NB4 (cell line): ENCODE data around the gene LAMA3.

Source experiments
- MYC ChIP-seq: IDR thresholded peaks from 2 replicates; pipeline ENCODE4 v1.6.1; 2011; ENCODE audit warnings: low read depth, low read length
- POLR2A ChIP-seq: IDR thresholded peaks from 2 replicates; pipeline ENCODE4 v1.6.1; 2011; ENCODE audit warnings: mild to moderate bottlenecking; ENCODE audit not compliant: insufficient read length; ENCODE audit errors: extremely low read depth
- TF ChIP-seq, protein P1 (sequence below): IDR thresholded peaks from one replicate; pipeline ENCODE4 v1.5.1; 2012; ENCODE audit warnings: low read depth, low read length
- TF ChIP-seq, protein P2 (sequence below): IDR thresholded peaks from 2 replicates; pipeline ENCODE4 v1.6.1; 2011; ENCODE audit warnings: low read depth, low read length

DNA sequence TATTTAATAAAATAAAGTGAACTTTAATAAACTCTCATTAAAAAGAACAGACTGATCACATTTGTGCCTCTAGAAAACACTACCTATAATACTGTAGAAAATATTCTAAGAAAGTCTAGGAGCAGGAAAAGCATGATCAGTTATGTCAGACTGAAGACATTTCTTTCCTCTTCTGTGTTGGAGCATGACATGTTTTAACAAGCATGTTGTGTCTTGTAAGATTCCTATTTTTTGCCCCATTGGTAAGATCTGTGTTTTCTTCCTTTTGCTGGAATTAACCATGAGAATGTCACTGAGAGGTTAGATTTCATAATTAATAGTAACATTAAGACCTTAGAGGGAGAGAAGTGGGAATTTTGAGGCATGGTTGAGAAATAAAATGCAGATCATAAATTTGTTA, 27.7 kb downstream of the LAMA3 start:
- TF ChIP-seq, protein P1, sequence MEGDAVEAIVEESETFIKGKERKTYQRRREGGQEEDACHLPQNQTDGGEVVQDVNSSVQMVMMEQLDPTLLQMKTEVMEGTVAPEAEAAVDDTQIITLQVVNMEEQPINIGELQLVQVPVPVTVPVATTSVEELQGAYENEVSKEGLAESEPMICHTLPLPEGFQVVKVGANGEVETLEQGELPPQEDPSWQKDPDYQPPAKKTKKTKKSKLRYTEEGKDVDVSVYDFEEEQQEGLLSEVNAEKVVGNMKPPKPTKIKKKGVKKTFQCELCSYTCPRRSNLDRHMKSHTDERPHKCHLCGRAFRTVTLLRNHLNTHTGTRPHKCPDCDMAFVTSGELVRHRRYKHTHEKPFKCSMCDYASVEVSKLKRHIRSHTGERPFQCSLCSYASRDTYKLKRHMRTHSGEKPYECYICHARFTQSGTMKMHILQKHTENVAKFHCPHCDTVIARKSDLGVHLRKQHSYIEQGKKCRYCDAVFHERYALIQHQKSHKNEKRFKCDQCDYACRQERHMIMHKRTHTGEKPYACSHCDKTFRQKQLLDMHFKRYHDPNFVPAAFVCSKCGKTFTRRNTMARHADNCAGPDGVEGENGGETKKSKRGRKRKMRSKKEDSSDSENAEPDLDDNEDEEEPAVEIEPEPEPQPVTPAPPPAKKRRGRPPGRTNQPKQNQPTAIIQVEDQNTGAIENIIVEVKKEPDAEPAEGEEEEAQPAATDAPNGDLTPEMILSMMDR = no peak
- TF ChIP-seq POLR2A = no peak
- TF ChIP-seq, protein P2, sequence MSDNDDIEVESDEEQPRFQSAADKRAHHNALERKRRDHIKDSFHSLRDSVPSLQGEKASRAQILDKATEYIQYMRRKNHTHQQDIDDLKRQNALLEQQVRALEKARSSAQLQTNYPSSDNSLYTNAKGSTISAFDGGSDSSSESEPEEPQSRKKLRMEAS = no peak
- TF ChIP-seq MYC = no peak
